HG02798 (cell line): ENCODE results near the gene GOLGA8O.
"Not testable (repeated sequence)": the region's sequence is repeated elsewhere in the genome, so short reads cannot be mapped to it uniquely, and the experiment has no call there.

Experiments used
- ATAC-seq: cut with Tn5 transposase; IDR thresholded peaks from one replicate; pipeline ENCODE4 v1.9.1; 2021; ENCODE audit warnings: mild to moderate bottlenecking; ENCODE audit not compliant: unreplicated experiment, poor library complexity

The GOLGA8O gene, protein sequence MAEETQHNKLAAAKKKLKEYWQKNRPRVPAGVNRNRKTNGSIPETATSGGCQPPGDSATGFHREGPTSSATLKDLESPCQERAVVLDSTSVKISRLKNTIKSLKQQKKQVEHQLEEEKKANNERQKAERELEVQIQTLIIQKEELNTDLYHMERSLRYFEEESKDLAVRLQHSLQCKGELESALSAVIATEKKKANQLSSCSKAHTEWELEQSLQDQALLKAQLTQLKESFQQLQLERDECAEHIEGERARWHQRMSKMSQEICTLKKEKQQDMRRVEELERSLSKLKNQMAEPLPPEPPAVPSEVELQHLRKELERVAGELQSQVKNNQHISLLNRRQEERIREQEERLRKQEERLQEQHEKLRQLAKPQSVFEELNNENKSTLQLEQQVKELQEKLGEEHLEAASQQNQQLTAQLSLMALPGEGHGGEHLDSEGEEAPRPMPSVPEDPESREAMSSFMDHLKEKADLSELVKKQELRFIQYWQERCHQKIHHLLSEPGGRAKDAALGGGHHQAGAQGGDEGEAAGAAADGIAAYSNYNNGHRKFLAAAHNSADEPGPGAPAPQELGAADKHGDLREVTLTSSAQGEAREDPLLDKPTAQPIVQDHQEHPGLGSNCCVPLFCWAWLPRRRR

GRCh38 chr15:32455534-32455933, at the start of gene GOLGA8O:
Gene GOLGA8O, minus strand, starts transcription at chr15:32455634. Its CDS starts 98 bp downstream, at chr15:32455536.
- not testable (repeated sequence) for ATAC-seq

- ATAC-seq: not testable (repeated sequence)
Measured at GRCh38 chr15:32504152-32504811, 48.8 kb upstream of the GOLGA8O start.

GRCh38 chr15:32502946-32503345, 47.5 kb upstream of the GOLGA8O start:
- not testable (repeated sequence) for ATAC-seq

DNA sequence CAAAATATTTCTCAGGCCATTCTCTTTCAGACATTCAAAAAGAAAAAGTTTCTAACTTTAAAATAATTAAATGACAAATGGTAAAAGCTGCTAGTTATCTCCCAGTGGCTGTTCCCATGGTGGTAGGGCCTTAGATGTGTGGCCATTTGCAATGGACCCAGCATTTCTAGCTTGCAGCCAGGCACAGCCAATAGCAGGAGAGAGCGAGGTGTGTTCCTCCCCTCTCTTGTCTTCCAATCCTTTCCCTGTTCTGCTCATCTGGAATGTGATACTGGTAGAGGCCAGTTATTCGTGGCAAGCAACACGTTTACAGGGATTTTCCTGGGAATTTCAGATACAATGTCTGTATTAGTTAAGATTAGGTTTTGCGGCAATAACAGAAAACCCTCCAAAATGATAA, 37.3 kb upstream of the GOLGA8O start:
- ATAC-seq: not testable (repeated sequence)

GRCh38 chr15:32486474-32486873, 31.0 kb upstream of the GOLGA8O start:
- not testable (repeated sequence) for ATAC-seq

DNA sequence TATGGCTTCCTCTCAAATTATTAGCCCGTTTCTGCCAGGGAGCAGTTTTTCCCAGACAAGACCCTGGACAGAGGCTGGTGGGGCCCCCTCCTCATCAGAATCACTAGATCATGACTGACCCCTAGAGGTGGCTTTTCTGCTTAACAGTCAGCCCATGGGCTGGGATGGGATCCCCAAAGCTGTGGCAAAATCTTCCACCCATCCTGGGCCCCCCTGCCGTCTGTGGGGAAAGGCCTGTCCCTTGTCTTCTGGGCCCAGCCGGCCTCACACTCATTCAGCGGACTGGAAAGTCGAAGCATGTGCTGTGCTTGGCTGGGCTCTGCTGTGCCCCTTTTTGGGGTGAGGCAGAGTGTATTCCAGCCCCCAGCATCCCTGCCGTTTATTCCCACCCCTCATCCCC, 27.9 kb upstream of the GOLGA8O start:
- not testable (repeated sequence) for ATAC-seq

DNA sequence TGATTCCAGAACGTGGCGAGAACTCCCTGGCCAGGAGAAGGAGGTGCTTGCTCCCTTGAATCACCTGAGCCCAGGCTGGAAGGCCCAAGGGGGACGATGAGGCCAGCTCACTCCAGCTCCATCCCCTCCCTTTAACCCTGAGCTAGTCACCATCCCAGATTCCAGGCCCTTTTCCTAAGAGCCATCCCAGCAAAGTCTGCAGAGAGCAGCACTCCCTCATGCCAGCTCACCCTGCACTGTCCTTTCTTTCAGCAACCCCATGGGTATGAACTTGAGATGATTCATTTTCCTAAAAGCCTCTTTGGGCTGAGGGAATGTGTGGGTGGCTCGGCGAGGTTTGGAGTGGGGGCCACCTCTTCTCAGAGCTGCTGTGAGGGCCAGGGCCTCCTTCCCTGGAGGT, 26.2 kb upstream of the GOLGA8O start:
- ATAC-seq: not testable (repeated sequence)

DNA sequence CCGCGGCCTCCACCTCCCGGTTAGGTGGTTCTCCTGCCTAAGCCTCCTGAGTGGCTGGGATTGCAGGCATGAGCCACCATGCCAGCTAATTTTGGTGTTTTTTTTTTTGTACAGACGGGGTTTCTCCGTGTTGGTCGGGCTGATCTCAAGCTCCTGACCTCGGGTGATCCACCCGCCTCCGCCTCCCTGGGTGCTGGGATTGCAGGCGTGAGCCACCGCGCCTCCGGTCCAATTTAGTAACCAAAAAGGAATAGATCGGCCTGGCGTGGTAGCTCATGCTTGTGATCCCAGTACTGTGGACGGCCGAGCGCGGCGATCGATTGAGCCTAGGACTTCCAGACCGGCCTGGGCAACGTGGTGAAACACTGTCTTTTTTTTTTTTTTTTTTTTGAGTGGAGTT, 12.6 kb upstream of the GOLGA8O start:
- ATAC-seq: not testable (repeated sequence)

GRCh38 chr15:32440445-32440977, 14.9 kb downstream of the GOLGA8O start:
- ATAC-seq: not testable (repeated sequence)

GRCh38 chr15:32434102-32434963, 21.1 kb downstream of the GOLGA8O start:
- not testable (repeated sequence) for ATAC-seq

DNA sequence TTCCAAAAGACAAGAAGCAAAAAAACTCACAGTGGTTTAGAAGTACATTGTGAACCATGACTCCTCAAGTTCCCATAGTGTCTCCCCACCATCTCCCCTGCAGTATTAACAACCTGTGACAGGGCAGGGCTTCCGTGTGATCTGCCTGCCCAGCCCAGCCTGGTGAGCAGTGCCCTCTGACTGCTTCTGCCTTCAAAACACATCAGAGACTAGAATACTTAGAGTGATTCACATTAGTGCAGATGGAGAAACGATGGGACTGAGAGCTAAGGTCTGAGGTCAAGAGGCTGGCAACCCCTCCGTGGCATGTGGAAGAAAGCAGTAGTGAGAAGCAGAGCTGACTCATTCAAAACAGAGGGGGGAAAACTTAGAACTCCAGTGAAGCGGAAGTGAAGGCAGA, 27.8 kb downstream of the GOLGA8O start:
- not testable (repeated sequence) for ATAC-seq

DNA sequence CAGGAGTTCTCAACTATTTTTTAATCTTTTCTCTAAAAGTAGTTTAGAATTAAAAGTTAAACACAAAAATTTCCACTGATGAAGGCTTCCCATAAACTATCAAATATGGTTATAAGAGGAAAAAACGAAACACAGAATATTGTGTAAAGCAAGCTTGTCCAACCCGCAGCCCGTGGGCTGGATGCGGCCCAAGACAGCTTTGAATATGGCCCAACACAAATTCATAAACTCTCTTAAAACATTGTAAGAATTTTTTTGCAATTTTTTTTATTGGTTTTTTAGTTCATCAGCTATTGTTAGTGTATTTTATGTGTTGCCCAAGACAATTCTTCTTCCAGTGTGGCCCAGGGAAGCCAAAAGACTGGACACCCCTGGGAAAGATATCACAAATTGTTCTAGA, 28.9 kb downstream of the GOLGA8O start:
- not testable (repeated sequence) for ATAC-seq

GRCh38 chr15:32407903-32408302, 47.5 kb downstream of the GOLGA8O start:
- ATAC-seq: not testable (repeated sequence)

- ATAC-seq: not testable (repeated sequence)
Measured at GRCh38 chr15:32403192-32403591, 52.2 kb downstream of the GOLGA8O start, which contains the start of gene GOLGA8K. Gene GOLGA8K, minus strand, starts transcription at chr15:32403292. Its CDS starts 98 bp downstream, at chr15:32403194.

DNA sequence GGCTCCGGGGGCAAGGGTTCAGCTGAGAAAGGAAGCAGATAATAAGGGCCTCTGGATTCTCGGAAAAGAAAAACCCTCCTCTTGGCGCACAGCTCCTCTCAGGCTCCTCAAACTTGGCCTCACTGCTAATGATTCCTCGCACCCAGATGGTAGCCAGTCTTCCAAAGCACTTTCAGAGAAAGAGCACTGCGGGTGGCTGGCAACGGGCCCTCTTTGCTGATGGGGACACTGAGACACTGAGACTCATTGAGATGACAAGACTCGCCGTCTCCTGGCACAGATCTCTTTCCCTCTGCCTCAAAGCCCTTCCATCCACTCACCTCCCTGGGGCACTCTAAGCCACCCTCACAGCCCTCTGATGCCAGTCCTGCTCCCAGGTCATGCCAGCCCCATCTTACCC, 58.9 kb downstream of the GOLGA8O start:
- not testable (repeated sequence) for ATAC-seq
